AG04450 (cell line): ENCODE measurements around the gene PODXL2. TPM values are rescaled to one million over a fixed set of nuclear protein-coding genes. Genes with fewer than 3 reads are reported as not detected.

ENCODE experiments used
- CTCF ChIA-PET: fragments of 300-600, 350-600 bp; formaldehyde crosslinking; extraction: SDS; loops from one replicate; lab custom pipeline; 2022; ENCODE audit warnings: antibody characterized with exemption, inconsistent platforms; lab: Charles Lee
- POLR2A ChIA-PET: fragments of 350-600 bp; formaldehyde crosslinking; extraction: SDS; loops from one replicate; lab custom pipeline; 2021; ENCODE audit warnings: antibody characterized with exemption, inconsistent platforms; lab: Yijun Ruan, JAX
- DNase-seq: peaks from one replicate; pipeline ENCODE4 v3.0.0-alpha.2; 2011; ENCODE audit warnings: low read depth, low spot score
- H3K27ac ChIP-seq: one replicate; pipeline ENCODE4 v1.5.1; 2012; ENCODE audit warnings: low read depth, low read length, control low read depth
- H3K27me3 ChIP-seq: one replicate; pipeline ENCODE4 v1.6.0; 2012; ENCODE audit warnings: low read length; ENCODE audit not compliant: control insufficient read depth, insufficient read depth
- H3K4me3 ChIP-seq: 2 replicates; pipeline ENCODE4 v1.5.1; 2011; ENCODE audit warnings: mild to moderate bottlenecking, low read depth, low read length, control low read depth
- H3K9me3 ChIP-seq: 2 replicates; pipeline ENCODE4 v1.5.1; 2012; ENCODE audit warnings: low read length; ENCODE audit not compliant: control insufficient read depth, insufficient read depth
- CTCF ChIP-seq: IDR thresholded peaks from 2 replicates; pipeline ENCODE4 v1.5.1; 2011; ENCODE audit warnings: low read depth, low read length, control low read depth, inconsistent platforms
- polyA minus RNA-seq: library from RNA; depleted of rRNA, polyadenylated mRNA; stranded (reverse); fragments of >200 nt; gene quantifications from 2 replicates; pipeline ENCODE4 v1.2.3, GENCODE V29; 2011; rRNA and poly(A)+ RNA removed
- polyA plus RNA-seq: library from polyadenylated mRNA; depleted of rRNA; stranded (reverse); fragments of >200 nt; gene quantifications from 2 replicates; pipeline ENCODE4 v1.2.3, GENCODE V29; 2011; rRNA removed

Gene PODXL2
- 1.5 and 1.9 TPM in 2 replicates for polyA plus RNA-seq
- 0.32 and 0.39 TPM in 2 replicates for polyA minus RNA-seq

- Histone ChIP-seq H3K27me3 (peaks cover 40% of the 10 kb centered on the region), H3K27ac (no peak within 1 kb of the TSS), H3K4me3 (peak within 1 kb of the TSS; percentile 53), H3K9me3 (peaks cover 6% of the 10 kb centered on the region; the same call in 1 of the 2 replicates)
- no peak for TF ChIP-seq CTCF
- POLR2A ChIA-PET = no interaction called here
- no peak for DNase-seq
- CTCF ChIA-PET = interaction anchor here (0.9 kb wide), 1 partner anchor 54 kb away, joined by 5 read pairs; no protein-coding TSS in a partner anchor
Measured at GRCh38 chr3:127628788-127629466, at the start of gene PODXL2. PODXL2 (plus strand) TSS chr3:127629185; CDS start chr3:127629220, 35 bp downstream.

- ChIA-PET POLR2A (no interaction called here), CTCF (no interaction called here)
- H3K27ac ChIP-seq = no peak overlapping the region
- H3K27me3 ChIP-seq = no peaks in the 10 kb centered on the region
- DNase-seq = no peak
- TF ChIP-seq CTCF = no peak
- no peaks in the 10 kb centered on the region for H3K9me3 ChIP-seq
- H3K4me3 ChIP-seq = no peak overlapping the region
Measured at GRCh38 chr3:127580327-127581060, 48.5 kb upstream of the PODXL2 start.

GRCh38 chr3:127584734-127585133 is 44.3 kb upstream of the PODXL2 start:
- no peak for DNase-seq
- TF ChIP-seq CTCF = no peak
- Histone ChIP-seq H3K27ac (no peak overlapping the region), H3K9me3 (no peaks in the 10 kb centered on the region), H3K4me3 (no peak overlapping the region), H3K27me3 (no peaks in the 10 kb centered on the region)
- POLR2A ChIA-PET = no interaction called here
- CTCF ChIA-PET = interaction anchor here (1.2 to 1.8 kb wide), 2 partner anchors 10 to 36 kb away, joined by 3 to 16 read pairs; no protein-coding TSS in a partner anchor

- no peak for TF ChIP-seq CTCF
- ChIA-PET CTCF (interaction anchor here (1.2 to 5.4 kb wide), 3 partner anchors 10 to 37 kb away, joined by 3 to 67 read pairs (median 16); no protein-coding TSS in a partner anchor), POLR2A (no interaction called here)
- Histone ChIP-seq H3K27me3 (no peaks in the 10 kb centered on the region), H3K4me3 (no peak overlapping the region), H3K9me3 (no peaks in the 10 kb centered on the region), H3K27ac (no peak overlapping the region)
- no peak for DNase-seq
Measured at GRCh38 chr3:127585163-127585812, 43.7 kb upstream of the PODXL2 start.
